ENCODE measurements around the gene ANKRD39. TPM values are rescaled to one million over a fixed set of nuclear protein-coding genes. Genes with fewer than 3 reads are reported as not detected.
A peak's percentile ranks its signal among the peaks of the same experiment; 100 is the strongest.

ANKRD39 gene
- total RNA-seq, 2 experiments from 2014 or later: 22.6 TPM

DNA sequence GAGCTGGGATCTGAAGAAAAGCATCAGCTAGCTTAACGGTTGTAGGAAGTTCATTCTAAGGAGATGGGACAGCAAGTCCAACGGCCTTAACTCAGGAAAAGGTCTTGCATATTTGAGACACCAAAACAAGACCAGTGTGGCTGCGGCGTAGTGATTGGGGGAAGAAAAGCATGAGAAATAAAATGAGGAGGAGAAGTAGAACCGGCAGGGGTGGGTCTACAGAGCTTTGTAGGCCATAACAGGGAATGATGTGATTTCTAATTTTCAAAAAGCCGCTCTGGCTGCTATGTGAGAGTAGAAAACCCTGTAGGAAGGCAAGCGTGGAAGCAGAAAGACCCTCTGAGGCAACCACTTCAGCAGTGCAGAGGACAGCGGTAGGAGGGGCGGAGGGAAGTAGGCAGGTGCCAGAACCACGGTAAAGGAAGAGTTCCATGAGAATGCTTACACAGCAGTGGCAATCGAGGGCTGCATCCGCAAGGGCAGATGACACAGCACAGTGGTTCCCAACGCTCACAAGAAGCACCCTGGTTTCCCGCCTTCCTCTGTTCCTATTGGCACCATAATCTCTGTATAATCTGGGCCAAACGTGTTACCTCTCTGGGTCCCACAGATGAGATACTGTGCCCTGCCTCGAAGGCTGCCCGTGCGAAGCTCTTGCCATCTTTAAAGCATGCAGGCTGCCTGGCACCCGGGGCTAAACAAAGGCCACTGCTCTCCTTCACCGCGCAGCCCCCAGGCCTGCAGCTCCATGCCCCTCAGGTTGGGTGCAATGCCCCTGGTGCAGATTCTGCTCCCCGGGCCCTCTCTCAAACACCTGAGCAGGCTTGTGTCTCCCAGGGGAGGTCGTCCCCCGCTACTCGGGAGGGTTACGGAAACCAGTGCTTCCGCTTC lies 795 bp downstream of the ANKRD39 start:
- ATAC-seq (no peak), DNase-seq (peak; percentile 59)
- H3K27ac Mint-ChIP-seq: peak overlapping the region; percentile 78
- peaks cover 29% of the 10 kb centered on the region for H3K4me1 Mint-ChIP-seq (ENCODE audit: low read depth)
- H3K27me3 Mint-ChIP-seq: no peaks in the 10 kb centered on the region
- intact Hi-C loops (cut with micrococcal nuclease): no loop called here
- TF ChIP-seq, protein P1, sequence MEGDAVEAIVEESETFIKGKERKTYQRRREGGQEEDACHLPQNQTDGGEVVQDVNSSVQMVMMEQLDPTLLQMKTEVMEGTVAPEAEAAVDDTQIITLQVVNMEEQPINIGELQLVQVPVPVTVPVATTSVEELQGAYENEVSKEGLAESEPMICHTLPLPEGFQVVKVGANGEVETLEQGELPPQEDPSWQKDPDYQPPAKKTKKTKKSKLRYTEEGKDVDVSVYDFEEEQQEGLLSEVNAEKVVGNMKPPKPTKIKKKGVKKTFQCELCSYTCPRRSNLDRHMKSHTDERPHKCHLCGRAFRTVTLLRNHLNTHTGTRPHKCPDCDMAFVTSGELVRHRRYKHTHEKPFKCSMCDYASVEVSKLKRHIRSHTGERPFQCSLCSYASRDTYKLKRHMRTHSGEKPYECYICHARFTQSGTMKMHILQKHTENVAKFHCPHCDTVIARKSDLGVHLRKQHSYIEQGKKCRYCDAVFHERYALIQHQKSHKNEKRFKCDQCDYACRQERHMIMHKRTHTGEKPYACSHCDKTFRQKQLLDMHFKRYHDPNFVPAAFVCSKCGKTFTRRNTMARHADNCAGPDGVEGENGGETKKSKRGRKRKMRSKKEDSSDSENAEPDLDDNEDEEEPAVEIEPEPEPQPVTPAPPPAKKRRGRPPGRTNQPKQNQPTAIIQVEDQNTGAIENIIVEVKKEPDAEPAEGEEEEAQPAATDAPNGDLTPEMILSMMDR (IDR thresholded peaks at IDR 0.05): no peak
- peaks cover 25% of the 10 kb centered on the region for H3K36me3 Mint-ChIP-seq (ENCODE audit: low read depth)
- ChIA-PET CTCF (interaction anchor here (0.6 to 7.0 kb wide), 43 partner anchors 9 to 255 kb away, joined by 3 to 147 read pairs (median 7); partner anchors contain the start of genes ANKRD23, ANKRD36, CNNM3 and CNNM4), POLR2A (interaction anchor here (0.7 to 3.7 kb wide), 27 partner anchors 8 to 239 kb away, joined by 3 to 30 read pairs (median 4); partner anchors contain the start of genes ANKRD23, CNNM3, CNNM4 and SEMA4C)
- H3K4me3 Mint-ChIP-seq: peak overlapping the region; percentile 84
- no peaks in the 10 kb centered on the region for H3K9me3 Mint-ChIP-seq

DNA sequence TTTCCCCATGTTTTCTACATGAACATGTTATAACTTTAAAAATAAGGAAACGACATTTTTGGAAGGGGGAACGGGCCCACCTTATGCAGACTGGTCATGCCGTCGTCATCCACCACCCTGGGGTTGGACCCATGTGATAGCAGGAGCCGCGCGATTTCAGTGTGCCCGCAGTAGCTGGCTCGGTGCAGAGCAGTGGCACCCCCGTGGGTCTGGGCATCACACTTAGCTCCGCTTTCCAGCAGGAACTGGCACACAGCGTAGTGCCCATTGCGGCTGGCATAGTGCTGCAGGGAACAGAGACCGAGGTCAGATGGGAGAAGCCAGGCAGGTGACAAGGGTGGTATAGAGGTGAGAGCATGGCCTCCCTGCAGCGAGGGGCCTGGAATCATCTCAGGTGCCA lies 4.5 kb downstream of the ANKRD39 start:
- POLR2A ChIA-PET: interaction anchor here (0.6 to 0.9 kb wide), 2 partner anchors 10 to 301 kb away, joined by 3 read pairs; partner anchors contain the start of gene ANKRD23

DNA sequence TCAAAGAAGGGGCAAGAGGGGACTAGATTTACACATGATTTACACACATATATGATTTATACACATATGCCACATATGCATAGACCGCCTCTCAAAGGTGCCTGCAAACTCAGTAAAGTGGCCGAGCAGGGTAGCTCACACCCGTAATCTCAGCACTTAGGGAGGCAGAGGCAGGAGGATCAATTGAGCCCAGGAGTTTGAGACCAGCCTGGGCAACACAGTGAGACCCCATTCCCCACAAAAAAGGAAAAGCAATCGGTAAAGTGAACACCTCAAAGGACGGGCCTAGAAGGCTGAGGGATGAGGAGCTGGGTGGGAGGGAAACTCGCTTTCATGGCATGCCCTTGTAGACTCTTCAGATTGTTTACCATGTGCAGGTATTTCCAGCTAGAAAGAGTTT lies 5.1 kb downstream of the ANKRD39 start:
- DNase-seq (no peak), ATAC-seq (no peak)
- H3K9me3 Mint-ChIP-seq: no peaks in the 10 kb centered on the region
- POLR2A ChIA-PET: interaction anchor here (0.9 kb wide), 1 partner anchor 9 kb away, joined by 3 read pairs; the partner anchor contains the start of gene ANKRD23
- peaks cover 25% of the 10 kb centered on the region for H3K36me3 Mint-ChIP-seq (ENCODE audit: low read depth)
- no peak overlapping the region for H3K27ac Mint-ChIP-seq
- H3K27me3 Mint-ChIP-seq: no peaks in the 10 kb centered on the region
- CTCF ChIA-PET: interaction anchor here (1.4 to 2.5 kb wide), 2 partner anchors 9 to 98 kb away, joined by 3 to 22 read pairs; partner anchors contain the start of gene ANKRD23
- intact Hi-C loops (cut with micrococcal nuclease): no loop called here
- peaks cover 16% of the 10 kb centered on the region for H3K4me1 Mint-ChIP-seq (ENCODE audit: low read depth)
- H3K4me3 Mint-ChIP-seq: no peak overlapping the region
- TF ChIP-seq, protein P1 (IDR thresholded peaks at IDR 0.05): no peak

More for the DNA sequence above, 4.5 kb downstream of the ANKRD39 start:
- no peak overlapping the region for H3K27ac Mint-ChIP-seq
- CTCF ChIA-PET: interaction anchor here (1.4 to 2.5 kb wide), 2 partner anchors 10 to 98 kb away, joined by 3 to 22 read pairs; partner anchors contain the start of gene ANKRD23
- H3K4me1 Mint-ChIP-seq (ENCODE audit: low read depth): peaks cover 16% of the 10 kb centered on the region
- no peak for ATAC-seq
- intact Hi-C loops (cut with micrococcal nuclease): no loop called here
- peaks cover 25% of the 10 kb centered on the region for H3K36me3 Mint-ChIP-seq (ENCODE audit: low read depth)
- TF ChIP-seq, protein P1 (IDR thresholded peaks at IDR 0.05): no peak
- no peak overlapping the region for H3K4me3 Mint-ChIP-seq
- H3K27me3 Mint-ChIP-seq: no peaks in the 10 kb centered on the region
- DNase-seq: no peak
- no peaks in the 10 kb centered on the region for H3K9me3 Mint-ChIP-seq

DNA sequence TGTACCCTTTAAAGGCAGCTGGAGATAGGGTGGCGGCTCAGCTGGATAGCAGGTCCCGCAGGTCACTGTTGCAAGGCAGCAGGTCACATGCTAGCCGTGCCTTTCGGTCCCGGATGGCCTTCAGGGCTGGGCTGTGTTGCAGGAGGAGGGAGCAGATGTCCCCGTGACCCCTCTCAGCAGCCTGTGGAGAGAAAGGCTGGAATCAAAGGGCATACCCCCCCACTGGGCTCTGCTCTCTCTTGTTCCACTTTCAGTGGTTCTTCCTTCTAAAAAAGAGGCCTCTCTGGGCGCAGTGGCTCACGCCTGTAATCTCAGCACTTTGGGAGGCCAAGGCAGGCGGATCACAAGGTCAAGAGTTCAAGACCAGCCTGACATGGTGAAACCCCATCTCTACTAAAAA lies 9.6 kb downstream of the ANKRD39 start:
- Mint-ChIP-seq H3K36me3 (ENCODE audit: low read depth) (peaks cover 17% of the 10 kb centered on the region), H3K4me1 (ENCODE audit: low read depth) (no peaks in the 10 kb centered on the region), H3K4me3 (no peak overlapping the region), H3K27ac (no peak overlapping the region), H3K9me3 (no peaks in the 10 kb centered on the region), H3K27me3 (no peaks in the 10 kb centered on the region)
- DNase-seq (no peak), ATAC-seq (no peak)
- TF ChIP-seq, protein P1 (IDR thresholded peaks at IDR 0.05): no peak
- ChIA-PET POLR2A (interaction anchor here (0.9 to 1.3 kb wide), 2 partner anchors 9 to 115 kb away, joined by 3 to 4 read pairs; partner anchors contain the start of gene ANKRD39), CTCF (interaction anchor here (1.3 to 4.3 kb wide), 3 partner anchors 10 to 103 kb away, joined by 3 to 18 read pairs (median 5); partner anchors contain the start of gene ANKRD39)
- intact Hi-C loops (cut with micrococcal nuclease): no loop called here
